Measurements from ENCODE around the gene PLEKHS1. TPM values are rescaled to one million over a fixed set of nuclear protein-coding genes. Genes with fewer than 3 reads are reported as not detected.

The PLEKHS1 gene
- total RNA-seq, 1 donor from 2014 or later = not detected

Small RNA genes lying within 50 kb of the gene (microRNA-seq; reads per million reads assigned to microRNA genes)
- gene MIR4483 = not detected

Other genes starting within 250 kb of the PLEKHS1 start
- gene HABP2, start 198.6 kb upstream of the PLEKHS1 start, total RNA-seq = 0.24 TPM
- gene NRAP, start 87.6 kb upstream of the PLEKHS1 start, total RNA-seq = 754 TPM
- 12.9 TPM for gene CASP7, start 71.8 kb upstream of the PLEKHS1 start, total RNA-seq
- gene DCLRE1A, start 102.4 kb downstream of the PLEKHS1 start, total RNA-seq = 4.9 TPM
- 57.5 TPM for gene NHLRC2, start 103.0 kb downstream of the PLEKHS1 start, total RNA-seq

All from Right ventricle myocardium superior (tissue), 1 donor.